Naive thymus-derived CD4-positive, alpha-beta T cell (primary cell): Measurements from ENCODE around the gene CYP2B6. TPM values are rescaled to one million over a fixed set of nuclear protein-coding genes. Genes with fewer than 3 reads are reported as not detected.
A peak's percentile ranks its signal among the peaks of the same experiment; 100 is the strongest.

Source experiments
- ATAC-seq: fragments of 150-1000 bp; cut with Tn5 transposase; 2 replicates; pipeline ENCODE4 v1.10.0; 2021; ENCODE audit warnings: mild to moderate bottlenecking, moderate library complexity
- CTCF ChIA-PET: fragments of 350-600 bp; sonication (Branson Sonifier 250); formaldehyde crosslinking; loops from one replicate; lab custom pipeline; 2021; ENCODE audit warnings: antibody characterized with exemption; lab: Charles Lee
- POLR2A ChIA-PET: fragments of 350-600 bp; sonication (Branson Sonifier 250); formaldehyde crosslinking; loops from one replicate; lab custom pipeline; 2021; ENCODE audit warnings: antibody characterized with exemption, inconsistent platforms; lab: Charles Lee
- DNase-seq, 9 donors: peaks; one replicate each; pipeline versions ENCODE4 v3.0.0 to v3.0.0-alpha.2; 2020 to 2022; ENCODE audit warnings: mixed read lengths in 1 of 9
- H3K27ac ChIP-seq: one replicate; pipeline ENCODE4 v1.7.0; 2013; ENCODE audit warnings: mild to moderate bottlenecking, low read depth, low read length, moderate library complexity
- H3K27me3 ChIP-seq, 2 donors: one replicate each; pipeline ENCODE4 v1.7.0; 2013; ENCODE audit warnings: low read length in 2 of 2, mild to moderate bottlenecking in 2 of 2, moderate library complexity in 2 of 2; ENCODE audit not compliant: control insufficient read depth in 2 of 2, insufficient read depth in 2 of 2
- H3K36me3 ChIP-seq, 3 experiments: 1 replicate in 2 of 3; 2 replicates in 1 of 3; pipeline ENCODE4 v1.7.0; 2013; ENCODE audit warnings: low read length in 3 of 3, mild to moderate bottlenecking in 3 of 3, moderate library complexity in 1 of 3; ENCODE audit not compliant: insufficient read depth in 3 of 3, control insufficient read depth in 2 of 3
- H3K4me1 ChIP-seq, 2 donors: one replicate each; pipeline ENCODE4 v1.7.0; 2013; ENCODE audit warnings: low read length in 2 of 2, mild to moderate bottlenecking in 2 of 2, moderate library complexity in 1 of 2; ENCODE audit not compliant: control insufficient read depth in 2 of 2, insufficient read depth in 2 of 2
- H3K4me3 ChIP-seq: 2 replicates; pipeline ENCODE4 v1.7.0; 2013; ENCODE audit warnings: mild to moderate bottlenecking, low read length
- H3K9me3 ChIP-seq, 3 experiments: 1 replicate in 2 of 3; 2 replicates in 1 of 3; pipeline ENCODE4 v1.7.0; 2013; ENCODE audit warnings: low read length in 3 of 3; ENCODE audit not compliant: control insufficient read depth in 2 of 3
- H3K27ac Mint-ChIP-seq, 9 donors: one replicate each; pipeline ENCODE4 v1.8.0; 2020 to 2022; ENCODE audit warnings: mixed read lengths in 9 of 9, mild to moderate bottlenecking in 8 of 9, moderate library complexity in 5 of 9, inconsistent platforms in 2 of 9
- H3K27me3 Mint-ChIP-seq, 5 donors: one replicate each; pipeline ENCODE4 v1.8.0; 2021 to 2022; ENCODE audit warnings: mixed read lengths in 5 of 5, mild to moderate bottlenecking in 1 of 5
- H3K36me3 Mint-ChIP-seq, 5 donors: one replicate each; pipeline ENCODE4 v1.8.0; 2020 to 2022; ENCODE audit warnings: mixed read lengths in 5 of 5, mild to moderate bottlenecking in 3 of 5, inconsistent platforms in 1 of 5
- H3K4me1 Mint-ChIP-seq, 7 donors: one replicate each; pipeline ENCODE4 v1.8.0; 2020 to 2022; ENCODE audit warnings: mixed read lengths in 7 of 7, mild to moderate bottlenecking in 3 of 7, inconsistent platforms in 1 of 7
- H3K4me3 Mint-ChIP-seq, 10 donors: one replicate each; pipeline ENCODE4 v1.8.0; 2020 to 2022; ENCODE audit warnings: mild to moderate bottlenecking in 10 of 10, mixed read lengths in 10 of 10, moderate library complexity in 6 of 10, inconsistent platforms in 2 of 10
- H3K9me3 Mint-ChIP-seq, 11 donors: one replicate each; pipeline ENCODE4 v1.8.0; 2020 to 2022; ENCODE audit warnings: mixed read lengths in 11 of 11, mild to moderate bottlenecking in 4 of 11, inconsistent platforms in 1 of 11, moderate library complexity in 1 of 11
- intact Hi-C, 2 donors: fragments of 100-400 bp; cut with micrococcal nuclease; formaldehyde crosslinking; loops; one replicate each; pipeline ENCODE4 v1.15.1; 2023
- polyA plus RNA-seq, 2 donors: library from polyadenylated mRNA; unstranded; fragments of 300-500 nt; fragmentation: Illumina TruSeq; gene quantifications; one replicate each; pipeline ENCODE4 v1.2.3, GENCODE V29; 2021
- total RNA-seq, 6 experiments: library from RNA in 5 of 6; stranded (reverse) in 5 of 6; gene quantifications; 1 replicate in 5 of 6; 2 replicates in 1 of 6; pipeline ENCODE4 v1.2.3 and lab custom pipeline; 2021 to 2026

CYP2B6 gene
- total and polyA plus RNA-seq, 7 experiments from 2014 or later = not detected

- Histone ChIP-seq H3K4me3 (no peak overlapping the region), H3K27ac (no peak overlapping the region), H3K36me3 (no peaks in the 10 kb centered on the region), H3K9me3 (no peaks in the 10 kb centered on the region), H3K4me1 (no peaks in the 10 kb centered on the region), H3K27me3 (no peaks in the 10 kb centered on the region)
- no peaks in the 10 kb centered on the region for H3K36me3 Mint-ChIP-seq
- POLR2A ChIA-PET = no interaction called here
- intact Hi-C loops = no loop called here
- ATAC-seq (no peak), DNase-seq (no peak)
- H3K9me3 Mint-ChIP-seq = no peaks in the 10 kb centered on the region
- H3K27me3 Mint-ChIP-seq = peaks cover 23 to 49% (median 30%) of the 10 kb centered on the region in 5 donors
- H3K4me3 Mint-ChIP-seq = peak overlapping the region in 1 of 10 donors; percentile 37
- CTCF ChIA-PET = interaction anchor here (0.6 kb wide), 1 partner anchor 495 kb away, joined by 4 read pairs; no protein-coding TSS in a partner anchor
- peaks cover 0 to 4% (median 0%) of the 10 kb centered on the region in 7 donors for H3K4me1 Mint-ChIP-seq
- H3K27ac Mint-ChIP-seq = no peak overlapping the region
Observed at GRCh38 chr19:41064974-41065569, 74.0 kb downstream of the CYP2B6 start.

Other genes with a start within 250 kb of the CYP2B6 start
- gene ACTMAP, start 240.8 kb upstream of the CYP2B6 start, total RNA-seq = 10 to 100 TPM in 1 of 5 experiments, 1 to 10 TPM in 4; 5.5 to 13.7 (median 7.8) TPM
- gene ACTMAP, start 240.8 kb upstream of the CYP2B6 start, polyA plus RNA-seq = 1 to 10 TPM; 3.2 to 3.6 TPM
- 100 to 1,000 TPM in 1 of 5 experiments, 10 to 100 TPM in 4; 64.1 to 166 (median 72.7) TPM for gene SNRPA, start 240.1 kb upstream of the CYP2B6 start, total RNA-seq
- gene SNRPA, start 240.1 kb upstream of the CYP2B6 start, polyA plus RNA-seq = 10 to 100 TPM; 44.1 to 57.2 TPM
- 1 to 10 TPM in 2 of 5 experiments, not detected in 3; 4.9 to 7.2 TPM for gene MIA, start 215.8 kb upstream of the CYP2B6 start, total RNA-seq
- gene MIA, start 215.8 kb upstream of the CYP2B6 start, polyA plus RNA-seq = not detected
- 10 to 100 TPM; 37.6 to 63.0 (median 52.5) TPM for gene RAB4B, start 213.0 kb upstream of the CYP2B6 start, total RNA-seq
- gene RAB4B, start 213.0 kb upstream of the CYP2B6 start, polyA plus RNA-seq = 10 to 100 TPM; 54.7 to 65.2 TPM
- 100 to 1,000 TPM; 122 to 239 (median 157) TPM for gene EGLN2, start 192.1 kb upstream of the CYP2B6 start, total RNA-seq
- 100 to 1,000 TPM; 154 to 254 TPM for gene EGLN2, start 192.1 kb upstream of the CYP2B6 start, polyA plus RNA-seq
- under 1 TPM in 3 of 5 experiments, not detected in 2; 0.19 to 0.43 (median 0.27) TPM for gene CYP2A6, start 140.8 kb upstream of the CYP2B6 start, total RNA-seq
- gene CYP2A6, start 140.8 kb upstream of the CYP2B6 start, polyA plus RNA-seq = not detected
- not detected for gene CYP2A7, start 109.1 kb upstream of the CYP2B6 start, total RNA-seq
- gene CYP2A7, start 109.1 kb upstream of the CYP2B6 start, polyA plus RNA-seq = not detected
- gene CYP2A13, start 97.2 kb downstream of the CYP2B6 start, total RNA-seq = not detected
- not detected for gene CYP2A13, start 97.2 kb downstream of the CYP2B6 start, polyA plus RNA-seq
- gene CYP2F1, start 123.2 kb downstream of the CYP2B6 start, total RNA-seq = 1 to 10 TPM in 1 of 5 experiments, under 1 TPM in 2, not detected in 2; 0.32 to 1.1 (median 0.96) TPM
- not detected for gene CYP2F1, start 123.2 kb downstream of the CYP2B6 start, polyA plus RNA-seq
- 1 to 10 TPM in 2 of 5 experiments, under 1 TPM in 3; 0.24 to 4.1 (median 0.74) TPM for gene CYP2S1, start 201.9 kb downstream of the CYP2B6 start, total RNA-seq
- not detected for gene CYP2S1, start 201.9 kb downstream of the CYP2B6 start, polyA plus RNA-seq
- gene AXL, start 227.9 kb downstream of the CYP2B6 start, total RNA-seq = under 1 TPM in 4 of 5 experiments, not detected in 1; 0.12 to 0.54 (median 0.35) TPM
- under 1 TPM; 0.16 to 0.19 TPM for gene AXL, start 227.9 kb downstream of the CYP2B6 start, polyA plus RNA-seq